CD4-positive, CD25-positive, alpha-beta regulatory T cell (primary cell): Measurements from ENCODE around the gene DDOST. TPM values are rescaled to one million over a fixed set of nuclear protein-coding genes. Genes with fewer than 3 reads are reported as not detected.
"Not testable (repeated sequence)": the region's sequence is repeated elsewhere in the genome, so short reads cannot be mapped to it uniquely, and the experiment has no call there.

ENCODE experiments used
- ATAC-seq, 2 donors: fragments of 150-1000 bp; cut with Tn5 transposase; one replicate each; pipeline ENCODE4 v1.10.0; 2021; ENCODE audit warnings: low read depth in 2 of 2, moderate number of reproducible peaks in 2 of 2, moderate library complexity in 1 of 2
- DNase-seq, 3 donors: peaks; one replicate each; pipeline versions ENCODE4 v3.0.0 to v3.0.0-alpha.2; 2012 to 2022; ENCODE audit warnings: mixed read lengths in 1 of 3
- H3K27ac ChIP-seq: one replicate; pipeline ENCODE4 v1.7.0; 2013; ENCODE audit warnings: mild to moderate bottlenecking, low read length; ENCODE audit not compliant: insufficient read depth, poor library complexity, severe bottlenecking
- H3K27me3 ChIP-seq: one replicate; pipeline ENCODE4 v1.7.0; 2013; ENCODE audit warnings: low read length; ENCODE audit not compliant: control insufficient read depth, insufficient read depth
- H3K36me3 ChIP-seq: one replicate; pipeline ENCODE4 v1.7.0; 2013; ENCODE audit warnings: mild to moderate bottlenecking, low read length, moderate library complexity; ENCODE audit not compliant: control insufficient read depth, insufficient read depth
- H3K4me1 ChIP-seq: 2 replicates; pipeline ENCODE4 v1.7.0; 2013; ENCODE audit warnings: mild to moderate bottlenecking, low read length; ENCODE audit not compliant: insufficient read depth, control insufficient read depth, poor library complexity, severe bottlenecking
- H3K4me3 ChIP-seq: one replicate; pipeline ENCODE4 v1.7.0; 2013; ENCODE audit warnings: low read depth, mild to moderate bottlenecking, low read length, moderate library complexity
- H3K9me3 ChIP-seq, 2 experiments: 1 replicate in 1 of 2; 2 replicates in 1 of 2; pipeline ENCODE4 v1.7.0; 2013; ENCODE audit warnings: low read length in 2 of 2, mild to moderate bottlenecking in 1 of 2, moderate library complexity in 1 of 2; ENCODE audit not compliant: control insufficient read depth in 2 of 2
- H3K27ac Mint-ChIP-seq, 3 donors: one replicate each; pipeline ENCODE4 v1.8.0; 2020 to 2022; ENCODE audit warnings: mild to moderate bottlenecking in 3 of 3, mixed read lengths in 3 of 3, moderate library complexity in 2 of 3
- H3K27me3 Mint-ChIP-seq: one replicate; pipeline ENCODE4 v1.8.0; 2022; ENCODE audit warnings: mild to moderate bottlenecking, mixed read lengths
- H3K36me3 Mint-ChIP-seq: one replicate; pipeline ENCODE4 v1.8.0; 2020; ENCODE audit warnings: mixed read lengths
- H3K4me1 Mint-ChIP-seq, 4 donors: one replicate each; pipeline ENCODE4 v1.8.0; 2020 to 2022; ENCODE audit warnings: mixed read lengths in 4 of 4, mild to moderate bottlenecking in 1 of 4
- H3K4me3 Mint-ChIP-seq, 4 donors: one replicate each; pipeline ENCODE4 v1.8.0; 2020 to 2022; ENCODE audit warnings: mild to moderate bottlenecking in 4 of 4, mixed read lengths in 4 of 4, moderate library complexity in 3 of 4
- H3K9me3 Mint-ChIP-seq, 7 donors: one replicate each; pipeline ENCODE4 v1.8.0; 2020 to 2022; ENCODE audit warnings: mixed read lengths in 7 of 7, mild to moderate bottlenecking in 3 of 7, moderate library complexity in 2 of 7
- polyA plus RNA-seq, 4 donors: library from polyadenylated mRNA; unstranded; fragments of 300-500 nt; fragmentation: Illumina TruSeq; gene quantifications; one replicate each; pipeline ENCODE4 v1.2.3, GENCODE V29; 2021
- total RNA-seq: library from RNA; stranded (reverse); gene quantifications from one replicate; pipeline ENCODE4 v1.2.3, GENCODE V29; 2022

The DDOST gene
- total and polyA plus RNA-seq, 5 donors from 2014 or later, result 103 to 283 (median 257) TPM

DNA sequence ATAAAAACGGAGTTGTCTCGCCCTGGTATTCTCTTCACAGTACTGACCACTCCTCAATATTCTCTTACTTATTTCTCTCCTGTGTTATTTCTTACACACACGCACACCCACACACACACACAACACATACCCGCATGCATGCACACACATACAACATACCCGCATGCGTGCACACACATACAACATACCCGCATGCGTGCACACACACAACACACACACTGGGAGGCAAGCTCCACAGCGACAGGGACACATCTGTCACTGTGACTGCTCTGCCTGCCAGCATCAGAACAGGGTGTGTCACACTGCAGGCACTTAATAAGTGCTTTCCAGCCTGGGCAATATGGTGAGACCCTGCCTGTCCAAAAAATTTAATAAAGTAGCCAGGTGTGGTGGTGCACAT is 20.8 kb upstream of the DDOST start:
- Histone ChIP-seq H3K4me3 (no peak overlapping the region), H3K27ac (no peak overlapping the region), H3K27me3 (peaks cover 2% of the 10 kb centered on the region), H3K9me3 (no peaks in the 10 kb centered on the region), H3K4me1 (peaks cover 7% of the 10 kb centered on the region), H3K36me3 (no peaks in the 10 kb centered on the region)
- H3K4me3 Mint-ChIP-seq, result no peak overlapping the region
- H3K27ac Mint-ChIP-seq, result no peak overlapping the region
- peaks cover 0 to 5% (median 1%) of the 10 kb centered on the region in 7 donors for H3K9me3 Mint-ChIP-seq
- H3K27me3 Mint-ChIP-seq, result peaks cover 31% of the 10 kb centered on the region
- DNase-seq (no peak), ATAC-seq (no peak)
- no peaks in the 10 kb centered on the region for H3K36me3 Mint-ChIP-seq
- H3K4me1 Mint-ChIP-seq, result peaks cover 0 to 7% (median 3%) of the 10 kb centered on the region in 4 donors

GRCh38 chr1:20680269-20680668 is 19.1 kb upstream of the DDOST start:
- Histone ChIP-seq H3K4me1 (peaks cover 7% of the 10 kb centered on the region), H3K36me3 (no peaks in the 10 kb centered on the region), H3K4me3 (no peak overlapping the region), H3K9me3 (no peaks in the 10 kb centered on the region), H3K27me3 (peaks cover 2% of the 10 kb centered on the region), H3K27ac (no peak overlapping the region)
- no peak for DNase-seq
- Mint-ChIP-seq H3K9me3 (peaks cover 0 to 5% (median 2%) of the 10 kb centered on the region in 7 donors), H3K27ac (peak overlapping the region in 1 of 3 donors; percentile 74), H3K27me3 (peaks cover 37% of the 10 kb centered on the region), H3K4me1 (peaks cover 0 to 7% (median 3%) of the 10 kb centered on the region in 4 donors), H3K36me3 (no peaks in the 10 kb centered on the region), H3K4me3 (no peak overlapping the region)
- no peak for ATAC-seq

DNA sequence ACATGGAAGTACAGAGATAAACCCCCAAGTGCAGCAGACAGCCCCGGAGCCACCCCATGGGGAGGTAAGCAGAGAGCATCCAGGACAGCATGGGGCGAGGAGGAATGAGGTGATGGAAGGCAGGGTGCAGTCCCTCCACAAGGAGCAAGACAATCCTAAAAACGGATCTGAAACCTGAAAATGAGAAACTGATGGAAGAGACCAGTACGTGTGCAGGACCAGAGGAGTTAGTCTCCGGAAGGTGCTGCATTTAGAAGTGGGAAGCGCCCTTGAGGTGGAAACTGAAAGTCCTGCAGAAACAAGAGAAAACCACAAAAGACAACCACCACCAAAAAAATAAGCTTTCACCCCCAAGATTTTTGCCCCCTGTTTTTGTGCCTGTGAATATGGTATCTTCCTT is 17.4 kb upstream of the DDOST start:
- peaks cover 0 to 5% (median 2%) of the 10 kb centered on the region in 7 donors for H3K9me3 Mint-ChIP-seq
- H3K27me3 Mint-ChIP-seq, result peaks cover 39% of the 10 kb centered on the region
- Histone ChIP-seq H3K9me3 (no peaks in the 10 kb centered on the region), H3K4me1 (peaks cover 7% of the 10 kb centered on the region), H3K4me3 (no peak overlapping the region), H3K27ac (no peak overlapping the region), H3K27me3 (peaks cover 2% of the 10 kb centered on the region), H3K36me3 (no peaks in the 10 kb centered on the region)
- no peaks in the 10 kb centered on the region for H3K36me3 Mint-ChIP-seq
- H3K27ac Mint-ChIP-seq, result peak overlapping the region in 1 of 3 donors; percentile 86
- H3K4me3 Mint-ChIP-seq, result peak overlapping the region in 1 of 4 donors; percentile 56
- peaks cover 0 to 7% (median 3%) of the 10 kb centered on the region in 4 donors for H3K4me1 Mint-ChIP-seq
- ATAC-seq (peak in 1 of 2 donors; percentile 25), DNase-seq (peak in 1 of 3 donors; percentile 63)

- ATAC-seq, H3K36me3 Mint-ChIP-seq, H3K27ac ChIP-seq, H3K4me3 Mint-ChIP-seq, H3K4me1 ChIP-seq, DNase-seq, H3K27me3 ChIP-seq, H3K27ac Mint-ChIP-seq, H3K4me1 Mint-ChIP-seq, H3K36me3 ChIP-seq, H3K9me3 ChIP-seq, H3K4me3 ChIP-seq, H3K9me3 Mint-ChIP-seq: not testable (repeated sequence)
- peaks cover 23% of the 10 kb centered on the region for H3K27me3 Mint-ChIP-seq
Measured at GRCh38 chr1:20673626-20674025, 12.5 kb upstream of the DDOST start.

GRCh38 chr1:20672265-20672632 is 11.1 kb upstream of the DDOST start:
- H3K36me3 ChIP-seq, result no peaks in the 10 kb centered on the region
- Mint-ChIP-seq H3K4me1 (no peaks in the 10 kb centered on the region), H3K36me3 (no peaks in the 10 kb centered on the region), H3K27ac (no peak overlapping the region), H3K9me3 (peaks cover 0 to 2% (median 0%) of the 10 kb centered on the region in 7 donors), H3K27me3 (peaks cover 13% of the 10 kb centered on the region), H3K4me3 (no peak overlapping the region)
- DNase-seq (no peak), ATAC-seq (no peak)
- peaks cover 3% of the 10 kb centered on the region for H3K27me3 ChIP-seq
- H3K4me1 ChIP-seq, result no peaks in the 10 kb centered on the region
- no peak overlapping the region for H3K27ac ChIP-seq
- H3K9me3 ChIP-seq, result no peaks in the 10 kb centered on the region
- no peak overlapping the region for H3K4me3 ChIP-seq

GRCh38 chr1:20670936-20671335 is 9.8 kb upstream of the DDOST start:
- Mint-ChIP-seq H3K4me1 (peaks cover 0 to 5% (median 2%) of the 10 kb centered on the region in 4 donors), H3K9me3 (peaks cover 0 to 2% (median 0%) of the 10 kb centered on the region in 7 donors)

DNA sequence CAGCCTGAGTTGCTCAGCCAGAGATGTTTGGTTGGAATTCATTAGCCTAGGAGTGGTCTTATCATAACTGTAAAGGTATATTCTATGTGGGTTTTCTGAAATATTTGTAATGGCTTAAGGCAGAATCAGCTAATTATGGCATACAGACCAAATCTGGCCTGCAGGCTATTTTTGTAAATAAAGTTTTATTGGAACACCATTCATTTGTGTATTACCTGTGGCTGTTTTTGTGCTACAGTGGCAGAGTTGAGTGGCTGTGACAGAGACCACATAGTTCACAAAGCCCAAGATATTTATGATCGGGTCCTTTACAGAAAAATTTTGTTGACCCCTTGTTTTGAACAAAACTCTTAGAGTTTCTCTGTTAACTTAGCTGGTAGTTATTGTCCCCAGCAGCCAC is 7.4 kb upstream of the DDOST start:
- Mint-ChIP-seq H3K9me3 (peaks cover 0 to 2% (median 0%) of the 10 kb centered on the region in 7 donors), H3K4me1 (peaks cover 0 to 5% (median 2%) of the 10 kb centered on the region in 4 donors), H3K4me3 (peak overlapping the region in 1 of 4 donors; percentile 12), H3K36me3 (no peaks in the 10 kb centered on the region), H3K27me3 (no peaks in the 10 kb centered on the region), H3K27ac (no peak overlapping the region)
- Histone ChIP-seq H3K4me1 (no peaks in the 10 kb centered on the region), H3K27me3 (peaks cover 3% of the 10 kb centered on the region), H3K4me3 (no peak overlapping the region), H3K36me3 (no peaks in the 10 kb centered on the region), H3K27ac (no peak overlapping the region), H3K9me3 (no peaks in the 10 kb centered on the region)
- DNase-seq (no peak), ATAC-seq (no peak)

More at GRCh38 chr1:20670936-20671335, 9.8 kb upstream of the DDOST start:
- ATAC-seq, result no peak
- H3K4me3 ChIP-seq, result no peak overlapping the region
- DNase-seq, result no peak
- H3K36me3 ChIP-seq, result no peaks in the 10 kb centered on the region
- no peak overlapping the region for H3K27ac ChIP-seq
- Mint-ChIP-seq H3K4me3 (no peak overlapping the region), H3K27ac (no peak overlapping the region), H3K27me3 (peaks cover 7% of the 10 kb centered on the region), H3K36me3 (no peaks in the 10 kb centered on the region)
- no peaks in the 10 kb centered on the region for H3K4me1 ChIP-seq
- no peaks in the 10 kb centered on the region for H3K9me3 ChIP-seq
- peaks cover 3% of the 10 kb centered on the region for H3K27me3 ChIP-seq

- H3K36me3 ChIP-seq, result no peaks in the 10 kb centered on the region
- H3K27ac ChIP-seq, result no peak overlapping the region
- H3K27me3 ChIP-seq, result no peaks in the 10 kb centered on the region
- H3K4me1 ChIP-seq, result peaks cover 7% of the 10 kb centered on the region
- H3K27me3 Mint-ChIP-seq, result no peaks in the 10 kb centered on the region
- H3K4me1 Mint-ChIP-seq, result peaks cover 0 to 14% (median 5%) of the 10 kb centered on the region in 4 donors
- peak overlapping the region in 2 of 4 donors; percentile 35 to 39 for H3K4me3 Mint-ChIP-seq
- H3K27ac Mint-ChIP-seq, result no peak overlapping the region
- peak in 1 of 2 donors; percentile 60 for ATAC-seq
- H3K9me3 ChIP-seq, result no peaks in the 10 kb centered on the region
- peak in 1 of 3 donors; percentile 59 for DNase-seq
- no peaks in the 10 kb centered on the region for H3K9me3 Mint-ChIP-seq
- H3K36me3 Mint-ChIP-seq, result no peaks in the 10 kb centered on the region
- no peak overlapping the region for H3K4me3 ChIP-seq
Measured at GRCh38 chr1:20666804-20667203, 5.6 kb upstream of the DDOST start.
